ENCODE data around the gene STXBP6. TPM values are rescaled to one million over a fixed set of nuclear protein-coding genes. Genes with fewer than 3 reads are reported as not detected.

The STXBP6 gene
- total and polyA plus RNA-seq, 2 of the 13 experiments (the other 11 are each of a cell fraction or from before 2014, with no cell fraction given), result 35.3 to 42.8 TPM

GRCh38 chr14:24982472-24983155, 67.3 kb downstream of the STXBP6 start (continued):
- no peak for TF ChIP-seq NFKB2 (CRISPR knock-in tag; IDR thresholded peaks at IDR 0.05; ENCODE audit: borderline replicate concordance)
- no peak for TF ChIP-seq ZIK1 (CRISPR knock-in tag; IDR thresholded peaks at IDR 0.05; ENCODE audit: borderline replicate concordance, low read depth)
- peak; percentile 95 for TF ChIP-seq RCOR2 (CRISPR knock-in tag; IDR thresholded peaks at IDR 0.05)
- TF ChIP-seq SMC3 (IDR thresholded peaks at IDR 0.05; ENCODE audit: low read length), result no peak
- no peak for TF ChIP-seq SP4 (CRISPR knock-in tag; IDR thresholded peaks at IDR 0.05)
- TF ChIP-seq ZNF614 (CRISPR knock-in tag; IDR thresholded peaks at IDR 0.05; ENCODE audit: borderline replicate concordance), result no peak
- no peak for TF ChIP-seq SMARCC2 (IDR thresholded peaks at IDR 0.05)
- TF ChIP-seq HIVEP1 (CRISPR knock-in tag; IDR thresholded peaks at IDR 0.05), result no peak
- TF ChIP-seq CCDC6 (CRISPR knock-in tag; IDR thresholded peaks at IDR 0.05), result no peak
- no peak for TF ChIP-seq ZNF800 (CRISPR knock-in tag; IDR thresholded peaks at IDR 0.05)
- TF ChIP-seq RBFOX2 (IDR thresholded peaks at IDR 0.05; ENCODE audit: low read depth, low read length), result no peak
- TF ChIP-seq ZNF766 (CRISPR knock-in tag; IDR thresholded peaks at IDR 0.05; ENCODE audit: borderline replicate concordance), result no peak
- TF ChIP-seq ZNF510 (CRISPR knock-in tag; IDR thresholded peaks at IDR 0.05; ENCODE audit: low read depth), result no peak
- TF ChIP-seq ZBTB20 (CRISPR knock-in tag; IDR thresholded peaks at IDR 0.05; ENCODE audit: borderline replicate concordance, low read depth), result peak; percentile 80; the same call in 1 of the 2 replicates
- no peak for TF ChIP-seq ZNF451 (CRISPR knock-in tag; IDR thresholded peaks at IDR 0.05)
- no peak for TF ChIP-seq TIGD3 (CRISPR knock-in tag; IDR thresholded peaks at IDR 0.05; ENCODE audit: borderline replicate concordance)
- TF ChIP-seq ZFP37 (CRISPR knock-in tag; IDR thresholded peaks at IDR 0.05; ENCODE audit: borderline replicate concordance), result no peak
- no peak for TF ChIP-seq ZFX (CRISPR knock-in tag; IDR thresholded peaks at IDR 0.05; ENCODE audit: low read depth)
- no peak for TF ChIP-seq ZNF335 (CRISPR knock-in tag; IDR thresholded peaks at IDR 0.05)
- no peak for TF ChIP-seq ZNF44 (CRISPR knock-in tag; IDR thresholded peaks at IDR 0.05)
- TF ChIP-seq ZNF543 (CRISPR knock-in tag; IDR thresholded peaks at IDR 0.05), result 0 out of 2 replicates have a peak, but pooled peaks have one; percentile 14
- no peak for TF ChIP-seq SKI (IDR thresholded peaks at IDR 0.05; ENCODE audit: partially characterized antibody)
- TF ChIP-seq HNRNPK (IDR thresholded peaks at IDR 0.05; ENCODE audit: low read depth, low read length, poor library complexity, severe bottlenecking), result no peak
- no peak for TF ChIP-seq ZNF816 (CRISPR knock-in tag; IDR thresholded peaks at IDR 0.05; ENCODE audit: borderline replicate concordance)
- TF ChIP-seq U2AF2 (IDR thresholded peaks at IDR 0.05; ENCODE audit: low read depth, low read length), result no peak

Measured in HepG2 (cell line).